HAP-1 (cell line): ENCODE results near the gene GMPPA.

Experiments
- DNase-seq, 2 experiments: peaks; one replicate each; pipeline ENCODE4 v3.0.0-alpha.2; 2016 to 2020; ENCODE audit warnings: low spot score in 2 of 2
- H3K27me3 ChIP-seq: fragments of 250-450 bp; sonication (Bioruptor Pico); 2 replicates; pipeline ENCODE4 v1.5.1; 2020; ENCODE audit warnings: low read depth, mild to moderate bottlenecking, moderate library complexity
- H3K36me3 ChIP-seq: fragments of 250-450 bp; sonication (Bioruptor Pico); replicated peaks from 2 replicates; pipeline ENCODE4 v1.5.1; 2020; ENCODE audit warnings: mild to moderate bottlenecking
- H3K4me1 ChIP-seq: fragments of 250-450 bp; sonication (Bioruptor Pico); 2 replicates; pipeline ENCODE4 v1.5.1; 2020; ENCODE audit warnings: mild to moderate bottlenecking
- H3K4me3 ChIP-seq: fragments of 250-450 bp; sonication (Bioruptor Pico); 2 replicates; pipeline ENCODE4 v1.5.1; 2020; ENCODE audit warnings: mild to moderate bottlenecking, moderate library complexity
- H3K9me3 ChIP-seq: fragments of 250-450 bp; sonication (Bioruptor Pico); 2 replicates; pipeline ENCODE4 v1.5.1; 2020; ENCODE audit warnings: mild to moderate bottlenecking, moderate library complexity
- in situ Hi-C: fragments of 300-500 bp; cut with MboI; formaldehyde crosslinking; loops from 3 replicates; pipeline ENCODE4 v1.14.3; 2020; ENCODE audit warnings: low sequenced_read_pairs, inconsistent platforms, mixed read lengths

The GMPPA gene

GRCh38 chr2:219461669-219462068, 37.0 kb upstream of the GMPPA start:
- DNase-seq = no peak
- Histone ChIP-seq H3K4me3 (no peak overlapping the region), H3K4me1 (no peaks in the 10 kb centered on the region), H3K36me3 (no peaks in the 10 kb centered on the region), H3K9me3 (no peaks in the 10 kb centered on the region), H3K27me3 (no peaks in the 10 kb centered on the region)
- in situ Hi-C loops = no loop called here

GRCh38 chr2:219462349-219462748, 36.3 kb upstream of the GMPPA start:
- in situ Hi-C loops = no loop called here
- Histone ChIP-seq H3K36me3 (no peaks in the 10 kb centered on the region), H3K4me1 (no peaks in the 10 kb centered on the region), H3K9me3 (no peaks in the 10 kb centered on the region), H3K27me3 (no peaks in the 10 kb centered on the region), H3K4me3 (no peak overlapping the region)
- DNase-seq = no peak

- H3K4me1 ChIP-seq = no peaks in the 10 kb centered on the region
Observed at GRCh38 chr2:219464286-219465032, 34.2 kb upstream of the GMPPA start.

GRCh38 chr2:219465659-219466561, 32.8 kb upstream of the GMPPA start:
- Histone ChIP-seq H3K9me3 (no peaks in the 10 kb centered on the region), H3K36me3 (no peaks in the 10 kb centered on the region), H3K4me3 (no peak overlapping the region), H3K27me3 (no peaks in the 10 kb centered on the region), H3K4me1 (no peaks in the 10 kb centered on the region)
- in situ Hi-C loops = no loop called here
- DNase-seq = no peak

More at GRCh38 chr2:219464286-219465032, 34.2 kb upstream of the GMPPA start:
- DNase-seq = no peak
- no peaks in the 10 kb centered on the region for H3K9me3 ChIP-seq
- no peak overlapping the region for H3K4me3 ChIP-seq
- H3K27me3 ChIP-seq = no peaks in the 10 kb centered on the region
- in situ Hi-C loops = no loop called here
- H3K36me3 ChIP-seq = no peaks in the 10 kb centered on the region

- no peak for DNase-seq
- Histone ChIP-seq H3K36me3 (no peaks in the 10 kb centered on the region), H3K4me3 (no peak overlapping the region), H3K4me1 (no peaks in the 10 kb centered on the region), H3K27me3 (no peaks in the 10 kb centered on the region), H3K9me3 (no peaks in the 10 kb centered on the region)
- in situ Hi-C loops = no loop called here
Observed at GRCh38 chr2:219466816-219467735, 31.6 kb upstream of the GMPPA start.

GRCh38 chr2:219467736-219468075, 31.0 kb upstream of the GMPPA start:
- H3K36me3 ChIP-seq = no peaks in the 10 kb centered on the region
- in situ Hi-C loops = no loop called here

GRCh38 chr2:219468410-219469185, 30.1 kb upstream of the GMPPA start:
- DNase-seq = no peak
- no peaks in the 10 kb centered on the region for H3K36me3 ChIP-seq

More at GRCh38 chr2:219467736-219468075, 31.0 kb upstream of the GMPPA start:
- DNase-seq = no peak
- Histone ChIP-seq H3K4me3 (no peak overlapping the region), H3K4me1 (no peaks in the 10 kb centered on the region), H3K9me3 (no peaks in the 10 kb centered on the region), H3K27me3 (no peaks in the 10 kb centered on the region)

GRCh38 chr2:219469186-219469724, 29.4 kb upstream of the GMPPA start:
- Histone ChIP-seq H3K36me3 (no peaks in the 10 kb centered on the region), H3K4me1 (no peaks in the 10 kb centered on the region), H3K4me3 (no peak overlapping the region), H3K9me3 (no peaks in the 10 kb centered on the region), H3K27me3 (no peaks in the 10 kb centered on the region)
- in situ Hi-C loops = no loop called here
- DNase-seq = no peak

More at GRCh38 chr2:219468410-219469185, 30.1 kb upstream of the GMPPA start:
- H3K4me1 ChIP-seq = no peaks in the 10 kb centered on the region
- no peaks in the 10 kb centered on the region for H3K9me3 ChIP-seq
- no peak overlapping the region for H3K4me3 ChIP-seq
- H3K27me3 ChIP-seq = no peaks in the 10 kb centered on the region
- in situ Hi-C loops = no loop called here

- Histone ChIP-seq H3K36me3 (no peaks in the 10 kb centered on the region), H3K4me3 (no peak overlapping the region), H3K9me3 (no peaks in the 10 kb centered on the region), H3K4me1 (no peaks in the 10 kb centered on the region), H3K27me3 (no peaks in the 10 kb centered on the region)
- DNase-seq = no peak
- in situ Hi-C loops = loop anchor here (5.0 kb wide), 1 partner anchor 57 kb away; no protein-coding TSS in a partner anchor
Observed at GRCh38 chr2:219470429-219470828, 28.3 kb upstream of the GMPPA start.

- H3K4me3 ChIP-seq = no peak overlapping the region
- no peaks in the 10 kb centered on the region for H3K36me3 ChIP-seq
- H3K27me3 ChIP-seq = no peaks in the 10 kb centered on the region
- no peaks in the 10 kb centered on the region for H3K4me1 ChIP-seq
- no peaks in the 10 kb centered on the region for H3K9me3 ChIP-seq
- no peak for DNase-seq
- in situ Hi-C loops = loop anchor here (5.0 kb wide), 1 partner anchor 56 kb away; no protein-coding TSS in a partner anchor
Observed at GRCh38 chr2:219471476-219472371, 27.0 kb upstream of the GMPPA start.

GRCh38 chr2:219472629-219473187, 26.0 kb upstream of the GMPPA start:
- in situ Hi-C loops = loop anchor here (5.0 kb wide), 1 partner anchor 55 kb away; no protein-coding TSS in a partner anchor
- no peak overlapping the region for H3K4me3 ChIP-seq
- no peaks in the 10 kb centered on the region for H3K9me3 ChIP-seq
- H3K4me1 ChIP-seq = no peaks in the 10 kb centered on the region
- H3K27me3 ChIP-seq = no peaks in the 10 kb centered on the region
- DNase-seq = no peak
- no peaks in the 10 kb centered on the region for H3K36me3 ChIP-seq
